ENCODE results near the gene ZNF593.

DNA sequence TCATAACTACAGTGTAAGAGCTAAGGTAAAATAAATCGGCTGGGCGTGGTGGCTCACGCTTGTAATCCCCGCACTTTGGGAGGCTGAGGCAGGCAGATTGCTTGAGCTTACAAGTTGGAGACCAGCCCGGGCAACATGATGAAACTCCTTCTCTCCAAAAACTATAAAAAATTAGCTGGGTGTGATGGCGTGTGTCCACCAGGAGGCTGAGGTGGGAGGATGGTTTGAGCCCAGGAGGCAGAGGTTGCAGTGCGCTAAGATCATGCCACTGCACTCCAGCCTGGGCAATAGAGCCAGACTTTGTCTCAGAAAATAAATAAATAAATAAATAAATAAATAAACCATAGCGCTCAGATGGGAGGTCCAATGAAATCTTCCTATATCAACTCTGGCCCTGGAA lies 27.5 kb upstream of the ZNF593 start:
- TF ChIP-seq, protein P1, sequence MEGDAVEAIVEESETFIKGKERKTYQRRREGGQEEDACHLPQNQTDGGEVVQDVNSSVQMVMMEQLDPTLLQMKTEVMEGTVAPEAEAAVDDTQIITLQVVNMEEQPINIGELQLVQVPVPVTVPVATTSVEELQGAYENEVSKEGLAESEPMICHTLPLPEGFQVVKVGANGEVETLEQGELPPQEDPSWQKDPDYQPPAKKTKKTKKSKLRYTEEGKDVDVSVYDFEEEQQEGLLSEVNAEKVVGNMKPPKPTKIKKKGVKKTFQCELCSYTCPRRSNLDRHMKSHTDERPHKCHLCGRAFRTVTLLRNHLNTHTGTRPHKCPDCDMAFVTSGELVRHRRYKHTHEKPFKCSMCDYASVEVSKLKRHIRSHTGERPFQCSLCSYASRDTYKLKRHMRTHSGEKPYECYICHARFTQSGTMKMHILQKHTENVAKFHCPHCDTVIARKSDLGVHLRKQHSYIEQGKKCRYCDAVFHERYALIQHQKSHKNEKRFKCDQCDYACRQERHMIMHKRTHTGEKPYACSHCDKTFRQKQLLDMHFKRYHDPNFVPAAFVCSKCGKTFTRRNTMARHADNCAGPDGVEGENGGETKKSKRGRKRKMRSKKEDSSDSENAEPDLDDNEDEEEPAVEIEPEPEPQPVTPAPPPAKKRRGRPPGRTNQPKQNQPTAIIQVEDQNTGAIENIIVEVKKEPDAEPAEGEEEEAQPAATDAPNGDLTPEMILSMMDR (IDR thresholded peaks at IDR 0.05): no peak
- TF ChIP-seq POLR2A (IDR thresholded peaks at IDR 0.05) (no peak), EP300 (IDR thresholded peaks at IDR 0.05) (no peak), POLR2AphosphoS5 (IDR thresholded peaks at IDR 0.05) (no peak)

Data from sigmoid colon (tissue), 4 donors.